Naive thymus-derived CD4-positive, alpha-beta T cell (primary cell): Measurements from ENCODE around the gene CACNA1C. TPM values are rescaled to one million over a fixed set of nuclear protein-coding genes. Genes with fewer than 3 reads are reported as not detected.

Experiments
- ATAC-seq: fragments of 150-1000 bp; cut with Tn5 transposase; 2 replicates; pipeline ENCODE4 v1.10.0; 2021; ENCODE audit warnings: mild to moderate bottlenecking, moderate library complexity
- CTCF ChIA-PET: fragments of 350-600 bp; sonication (Branson Sonifier 250); formaldehyde crosslinking; loops from one replicate; lab custom pipeline; 2021; ENCODE audit warnings: antibody characterized with exemption; lab: Charles Lee
- POLR2A ChIA-PET: fragments of 350-600 bp; sonication (Branson Sonifier 250); formaldehyde crosslinking; loops from one replicate; lab custom pipeline; 2021; ENCODE audit warnings: antibody characterized with exemption, inconsistent platforms; lab: Charles Lee
- DNase-seq, 9 donors: peaks; one replicate each; pipeline versions ENCODE4 v3.0.0 to v3.0.0-alpha.2; 2020 to 2022; ENCODE audit warnings: mixed read lengths in 1 of 9
- H3K27ac ChIP-seq: one replicate; pipeline ENCODE4 v1.7.0; 2013; ENCODE audit warnings: mild to moderate bottlenecking, low read depth, low read length, moderate library complexity
- H3K27me3 ChIP-seq, 2 donors: one replicate each; pipeline ENCODE4 v1.7.0; 2013; ENCODE audit warnings: low read length in 2 of 2, mild to moderate bottlenecking in 2 of 2, moderate library complexity in 2 of 2; ENCODE audit not compliant: control insufficient read depth in 2 of 2, insufficient read depth in 2 of 2
- H3K36me3 ChIP-seq, 3 experiments: 1 replicate in 2 of 3; 2 replicates in 1 of 3; pipeline ENCODE4 v1.7.0; 2013; ENCODE audit warnings: low read length in 3 of 3, mild to moderate bottlenecking in 3 of 3, moderate library complexity in 1 of 3; ENCODE audit not compliant: insufficient read depth in 3 of 3, control insufficient read depth in 2 of 3
- H3K4me1 ChIP-seq, 2 donors: one replicate each; pipeline ENCODE4 v1.7.0; 2013; ENCODE audit warnings: low read length in 2 of 2, mild to moderate bottlenecking in 2 of 2, moderate library complexity in 1 of 2; ENCODE audit not compliant: control insufficient read depth in 2 of 2, insufficient read depth in 2 of 2
- H3K4me3 ChIP-seq: 2 replicates; pipeline ENCODE4 v1.7.0; 2013; ENCODE audit warnings: mild to moderate bottlenecking, low read length
- H3K9me3 ChIP-seq, 3 experiments: 1 replicate in 2 of 3; 2 replicates in 1 of 3; pipeline ENCODE4 v1.7.0; 2013; ENCODE audit warnings: low read length in 3 of 3; ENCODE audit not compliant: control insufficient read depth in 2 of 3
- H3K27ac Mint-ChIP-seq, 9 donors: one replicate each; pipeline ENCODE4 v1.8.0; 2020 to 2022; ENCODE audit warnings: mixed read lengths in 9 of 9, mild to moderate bottlenecking in 8 of 9, moderate library complexity in 5 of 9, inconsistent platforms in 2 of 9
- H3K27me3 Mint-ChIP-seq, 5 donors: one replicate each; pipeline ENCODE4 v1.8.0; 2021 to 2022; ENCODE audit warnings: mixed read lengths in 5 of 5, mild to moderate bottlenecking in 1 of 5
- H3K36me3 Mint-ChIP-seq, 5 donors: one replicate each; pipeline ENCODE4 v1.8.0; 2020 to 2022; ENCODE audit warnings: mixed read lengths in 5 of 5, mild to moderate bottlenecking in 3 of 5, inconsistent platforms in 1 of 5
- H3K4me1 Mint-ChIP-seq, 7 donors: one replicate each; pipeline ENCODE4 v1.8.0; 2020 to 2022; ENCODE audit warnings: mixed read lengths in 7 of 7, mild to moderate bottlenecking in 3 of 7, inconsistent platforms in 1 of 7
- H3K4me3 Mint-ChIP-seq, 10 donors: one replicate each; pipeline ENCODE4 v1.8.0; 2020 to 2022; ENCODE audit warnings: mild to moderate bottlenecking in 10 of 10, mixed read lengths in 10 of 10, moderate library complexity in 6 of 10, inconsistent platforms in 2 of 10
- H3K9me3 Mint-ChIP-seq, 11 donors: one replicate each; pipeline ENCODE4 v1.8.0; 2020 to 2022; ENCODE audit warnings: mixed read lengths in 11 of 11, mild to moderate bottlenecking in 4 of 11, inconsistent platforms in 1 of 11, moderate library complexity in 1 of 11
- intact Hi-C, 2 donors: fragments of 100-400 bp; cut with micrococcal nuclease; formaldehyde crosslinking; loops; one replicate each; pipeline ENCODE4 v1.15.1; 2023
- polyA plus RNA-seq, 2 donors: library from polyadenylated mRNA; unstranded; fragments of 300-500 nt; fragmentation: Illumina TruSeq; gene quantifications; one replicate each; pipeline ENCODE4 v1.2.3, GENCODE V29; 2021
- total RNA-seq, 6 experiments: library from RNA in 5 of 6; stranded (reverse) in 5 of 6; gene quantifications; 1 replicate in 5 of 6; 2 replicates in 1 of 6; pipeline ENCODE4 v1.2.3 and lab custom pipeline; 2021 to 2026

The CACNA1C gene
- total and polyA plus RNA-seq, 7 experiments from 2014 or later: 0.04 to 0.48 (median 0.08) TPM

DNA sequence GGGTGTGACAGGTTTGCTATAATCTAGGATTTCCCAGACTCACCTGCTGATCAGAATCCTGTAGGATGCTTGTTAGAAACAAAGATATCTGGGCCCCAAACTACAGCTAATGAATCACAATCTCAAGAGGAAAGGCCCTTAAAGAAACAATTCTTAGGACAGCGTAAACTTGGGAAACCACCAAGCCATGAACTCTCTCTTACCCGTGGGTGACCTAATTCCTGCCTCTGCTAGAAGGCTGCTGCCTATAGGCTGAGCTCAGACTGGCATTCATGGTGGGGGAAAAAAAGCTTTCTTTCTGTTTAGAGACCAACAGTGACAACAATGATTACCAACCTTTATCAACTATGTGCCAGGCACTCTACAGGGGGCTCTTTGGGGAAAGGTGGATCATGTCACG is 528.0 kb downstream of the CACNA1C start:
- intact Hi-C loops: loop anchor here (5.0 kb wide), 4 partner anchors 289 to 784 kb away; no protein-coding TSS in a partner anchor
- H3K27me3 Mint-ChIP-seq: peaks cover 25 to 44% (median 33%) of the 10 kb centered on the region in 5 donors

DNA sequence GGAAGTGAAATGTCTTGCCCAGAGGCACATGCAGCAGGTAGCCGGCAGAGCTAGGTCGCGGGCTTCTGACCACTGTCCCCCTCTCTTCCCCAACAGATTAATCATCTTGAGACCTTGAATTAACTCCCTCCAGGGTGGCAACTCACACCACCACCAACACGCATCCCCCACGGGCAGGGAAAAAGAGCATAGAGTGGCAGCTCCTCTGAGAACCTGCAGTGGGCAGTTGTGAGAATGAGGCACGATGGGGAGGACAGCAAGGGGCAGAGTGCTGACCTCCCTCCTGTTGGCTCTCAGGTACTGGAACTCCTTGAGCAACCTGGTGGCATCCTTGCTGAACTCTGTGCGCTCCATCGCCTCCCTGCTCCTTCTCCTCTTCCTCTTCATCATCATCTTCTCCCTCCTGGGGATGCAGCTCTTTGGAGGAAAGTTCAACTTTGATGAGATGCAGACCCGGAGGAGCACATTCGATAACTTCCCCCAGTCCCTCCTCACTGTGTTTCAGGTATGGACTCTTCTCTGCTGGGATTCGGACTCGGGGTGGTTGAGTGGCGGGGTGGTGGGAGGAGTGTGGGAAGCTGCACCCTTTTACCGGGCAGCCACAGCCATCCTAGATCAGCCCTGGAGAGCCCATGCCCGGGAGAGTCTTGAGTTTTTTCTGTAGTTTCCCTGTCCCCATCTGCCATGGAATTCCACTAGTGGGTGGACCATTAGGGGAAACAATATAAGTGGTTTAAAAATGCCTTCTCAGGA is 528.7 kb downstream of the CACNA1C start:
- H3K9me3 Mint-ChIP-seq: no peaks in the 10 kb centered on the region
- H3K36me3 Mint-ChIP-seq: no peaks in the 10 kb centered on the region
- Histone ChIP-seq H3K27ac (no peak overlapping the region), H3K27me3 (peaks cover 0 to 4% of the 10 kb centered on the region in 2 donors), H3K4me1 (no peaks in the 10 kb centered on the region), H3K36me3 (no peaks in the 10 kb centered on the region), H3K4me3 (no peak overlapping the region), H3K9me3 (no peaks in the 10 kb centered on the region)
- H3K4me1 Mint-ChIP-seq: peaks cover 0 to 5% (median 3%) of the 10 kb centered on the region in 7 donors
- CTCF ChIA-PET: no interaction called here
- H3K27me3 Mint-ChIP-seq: peaks cover 28 to 50% (median 36%) of the 10 kb centered on the region in 5 donors
- intact Hi-C loops: loop anchor here (5.0 kb wide), 4 partner anchors 289 to 784 kb away; no protein-coding TSS in a partner anchor
- H3K27ac Mint-ChIP-seq: no peak overlapping the region
- DNase-seq: no peak
- no peak for ATAC-seq
- H3K4me3 Mint-ChIP-seq: no peak overlapping the region
- POLR2A ChIA-PET: no interaction called here

More for the DNA sequence above, 528.0 kb downstream of the CACNA1C start:
- Mint-ChIP-seq H3K4me3 (no peak overlapping the region), H3K9me3 (peaks cover 0 to 2% (median 0%) of the 10 kb centered on the region in 11 donors), H3K36me3 (no peaks in the 10 kb centered on the region), H3K27ac (no peak overlapping the region), H3K4me1 (peaks cover 0 to 5% (median 3%) of the 10 kb centered on the region in 7 donors)
- POLR2A ChIA-PET: no interaction called here
- H3K4me3 ChIP-seq: no peak overlapping the region
- DNase-seq: no peak
- peaks cover 0 to 4% of the 10 kb centered on the region in 2 donors for H3K27me3 ChIP-seq
- no peak overlapping the region for H3K27ac ChIP-seq
- ATAC-seq: no peak
- CTCF ChIA-PET: interaction anchor here (0.6 to 1.3 kb wide), 2 partner anchors 81 to 523 kb away, joined by 3 read pairs; no protein-coding TSS in a partner anchor
- no peaks in the 10 kb centered on the region for H3K9me3 ChIP-seq
- H3K36me3 ChIP-seq: no peaks in the 10 kb centered on the region
- no peaks in the 10 kb centered on the region for H3K4me1 ChIP-seq

DNA sequence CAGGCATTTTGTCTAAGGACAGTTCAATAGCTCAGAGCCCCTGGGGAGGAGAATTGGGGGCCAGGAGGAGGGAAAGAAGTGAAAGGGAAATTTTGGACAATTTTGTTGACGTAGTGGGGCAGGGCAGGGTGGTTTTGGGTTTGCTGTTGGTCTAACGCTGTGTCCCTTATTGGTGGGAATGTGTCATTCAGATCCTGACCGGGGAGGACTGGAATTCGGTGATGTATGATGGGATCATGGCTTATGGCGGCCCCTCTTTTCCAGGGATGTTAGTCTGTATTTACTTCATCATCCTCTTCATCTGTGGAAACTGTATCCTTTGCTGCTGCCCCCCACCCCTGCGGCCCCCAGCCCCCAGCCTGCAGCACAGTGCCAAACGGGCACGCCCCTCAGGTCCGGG is 529.8 kb downstream of the CACNA1C start:
- H3K4me3 ChIP-seq: no peak overlapping the region
- no peak for ATAC-seq
- ChIA-PET POLR2A (no interaction called here), CTCF (no interaction called here)
- H3K4me1 ChIP-seq: no peaks in the 10 kb centered on the region
- DNase-seq: no peak
- no peak overlapping the region for H3K27ac ChIP-seq
- Mint-ChIP-seq H3K27ac (no peak overlapping the region), H3K36me3 (no peaks in the 10 kb centered on the region), H3K9me3 (no peaks in the 10 kb centered on the region), H3K4me3 (peak overlapping the region in 2 of 10 donors; percentile 4 to 6), H3K4me1 (peaks cover 0 to 5% (median 3%) of the 10 kb centered on the region in 7 donors), H3K27me3 (peaks cover 36 to 50% (median 41%) of the 10 kb centered on the region in 5 donors)
- no peaks in the 10 kb centered on the region for H3K9me3 ChIP-seq
- intact Hi-C loops: loop anchor here (5.0 kb wide), 4 partner anchors 290 to 785 kb away; no protein-coding TSS in a partner anchor
- no peaks in the 10 kb centered on the region for H3K36me3 ChIP-seq
- H3K27me3 ChIP-seq: peaks cover 0 to 4% of the 10 kb centered on the region in 2 donors

DNA sequence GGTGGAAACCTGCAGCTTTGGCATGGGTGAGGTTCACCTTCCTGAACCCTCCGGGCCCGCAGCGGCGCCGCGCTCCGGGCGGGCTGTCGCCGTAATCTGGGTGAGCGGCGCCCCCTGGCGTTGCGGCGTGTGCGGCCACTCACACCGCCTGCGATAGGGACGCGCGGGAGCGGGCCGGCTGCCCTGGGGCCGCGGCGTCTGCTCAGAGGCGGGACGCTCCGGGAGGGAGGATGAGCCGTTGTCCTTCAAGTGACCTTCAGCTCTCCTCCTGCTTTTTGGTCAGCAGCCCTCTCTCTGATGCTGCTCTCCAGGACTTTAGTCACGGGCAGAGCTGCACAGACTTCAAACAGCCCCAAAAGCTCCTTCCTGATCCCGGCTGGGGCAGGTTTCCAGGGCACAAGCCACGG is 530.3 kb downstream of the CACNA1C start:
- peak; percentile 67 for ATAC-seq

DNA sequence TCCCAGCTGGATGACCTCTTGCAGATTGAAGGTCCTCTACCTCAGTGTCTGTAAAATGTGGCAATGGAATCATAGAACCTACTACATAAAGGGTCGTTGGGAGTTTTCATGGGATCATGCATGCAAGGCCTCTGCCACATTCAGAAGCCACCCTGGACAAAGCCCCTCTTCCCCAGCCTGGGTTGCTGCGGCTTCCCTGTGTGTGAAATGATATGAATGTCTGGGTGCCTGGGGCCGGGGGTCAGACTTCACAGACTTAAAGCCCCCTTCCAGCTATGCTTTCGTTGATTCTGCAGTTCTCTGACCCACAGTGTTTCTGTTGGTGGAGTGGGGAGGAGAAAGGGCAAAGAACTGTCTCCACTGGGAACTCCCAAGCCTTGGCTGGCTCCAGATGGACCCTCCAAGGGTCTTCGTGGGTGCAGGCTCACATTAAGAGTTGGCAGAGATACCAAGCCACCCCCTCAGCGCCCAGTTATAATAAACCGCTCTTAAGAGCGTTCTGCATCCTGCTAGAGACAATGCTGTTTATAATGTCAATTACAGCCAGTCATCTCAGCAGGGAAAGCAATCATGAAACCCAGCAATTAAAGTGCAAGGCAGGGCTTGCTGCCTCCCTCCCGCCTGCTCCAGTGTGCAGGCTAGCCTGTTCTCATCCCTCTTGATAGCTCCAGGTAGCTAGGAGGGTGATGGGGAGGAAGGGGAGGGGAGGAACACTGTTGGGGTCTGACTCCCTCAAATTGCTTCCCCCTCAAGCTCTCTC is 531.0 kb downstream of the CACNA1C start:
- Histone ChIP-seq H3K4me3 (no peak overlapping the region), H3K4me1 (no peaks in the 10 kb centered on the region), H3K27ac (no peak overlapping the region), H3K9me3 (no peaks in the 10 kb centered on the region), H3K36me3 (no peaks in the 10 kb centered on the region), H3K27me3 (peaks cover 0 to 4% of the 10 kb centered on the region in 2 donors)
- no peak for ATAC-seq
- CTCF ChIA-PET: no interaction called here
- Mint-ChIP-seq H3K9me3 (peaks cover 0 to 2% (median 0%) of the 10 kb centered on the region in 11 donors), H3K27me3 (peaks cover 38 to 62% (median 48%) of the 10 kb centered on the region in 5 donors), H3K36me3 (no peaks in the 10 kb centered on the region), H3K4me3 (peak overlapping the region in 1 of 10 donors; percentile 16), H3K4me1 (peaks cover 0 to 5% (median 3%) of the 10 kb centered on the region in 7 donors), H3K27ac (no peak overlapping the region)
- DNase-seq: no peak
- intact Hi-C loops: loop anchor here (5.0 kb wide), 4 partner anchors 292 to 787 kb away; no protein-coding TSS in a partner anchor
- POLR2A ChIA-PET: no interaction called here

More for the DNA sequence above, 530.3 kb downstream of the CACNA1C start:
- intact Hi-C loops: loop anchor here (5.0 kb wide), 4 partner anchors 291 to 786 kb away; no protein-coding TSS in a partner anchor
- H3K27ac ChIP-seq: no peak overlapping the region
- no peaks in the 10 kb centered on the region for H3K36me3 ChIP-seq
- H3K9me3 ChIP-seq: no peaks in the 10 kb centered on the region
- H3K4me1 Mint-ChIP-seq: peaks cover 0 to 5% (median 3%) of the 10 kb centered on the region in 7 donors
- H3K4me3 ChIP-seq: no peak overlapping the region
- ChIA-PET CTCF (no interaction called here), POLR2A (no interaction called here)
- peaks cover 0 to 2% (median 0%) of the 10 kb centered on the region in 11 donors for H3K9me3 Mint-ChIP-seq
- H3K4me1 ChIP-seq: no peaks in the 10 kb centered on the region
- peaks cover 38 to 55% (median 42%) of the 10 kb centered on the region in 5 donors for H3K27me3 Mint-ChIP-seq
- peak in 7 of 9 donors; percentile 1 to 77 (median 26) for DNase-seq
- H3K4me3 Mint-ChIP-seq: peak overlapping the region in 1 of 10 donors; percentile 16
- no peak overlapping the region for H3K27ac Mint-ChIP-seq
- H3K36me3 Mint-ChIP-seq: no peaks in the 10 kb centered on the region
- H3K27me3 ChIP-seq: peaks cover 0 to 4% of the 10 kb centered on the region in 2 donors

DNA sequence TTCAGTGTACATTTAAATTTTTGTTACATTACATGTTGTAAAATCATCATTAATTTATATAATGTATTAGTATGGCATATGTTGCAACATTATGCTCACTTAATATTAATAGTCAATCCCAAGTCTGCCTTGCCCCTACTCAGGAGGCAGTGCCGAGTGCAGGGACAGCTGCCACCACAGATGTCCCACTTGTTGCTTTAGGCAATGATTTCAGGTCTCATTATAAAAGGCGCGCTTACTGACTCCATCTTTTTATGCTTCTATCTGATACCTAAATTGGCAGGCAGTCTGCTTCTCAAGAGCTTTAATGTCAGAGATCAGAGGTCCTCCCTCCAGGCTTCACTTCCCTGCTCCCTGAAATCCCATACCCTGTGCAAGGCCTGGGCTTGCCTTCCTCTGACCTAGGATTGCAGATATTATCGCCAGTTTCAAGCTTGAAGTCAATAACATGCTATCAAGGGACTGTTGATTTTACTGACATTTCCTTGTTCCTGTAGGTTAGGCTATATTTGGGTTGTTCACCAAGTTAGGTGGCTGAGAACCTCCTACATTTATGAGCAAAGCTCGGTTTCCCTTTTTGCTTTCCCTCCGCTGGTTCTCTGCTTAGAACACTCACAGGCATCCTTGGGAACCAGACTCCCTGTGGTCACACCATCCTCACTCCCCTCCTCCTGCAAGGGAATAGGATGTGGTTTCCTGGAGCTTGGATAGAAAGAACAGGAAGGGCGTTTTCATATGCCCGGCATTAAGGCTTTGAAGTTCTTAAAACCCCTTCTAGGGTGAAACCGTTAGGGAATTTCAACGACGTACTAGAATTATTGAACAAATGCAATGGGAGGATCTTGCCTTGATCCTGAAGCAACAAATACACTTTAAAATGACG is 533.6 kb downstream of the CACNA1C start:
- H3K27ac Mint-ChIP-seq: peak overlapping the region in 1 of 9 donors; percentile 43

More for the DNA sequence above, 533.6 kb downstream of the CACNA1C start:
- ATAC-seq (no peak), DNase-seq (no peak)
- ChIA-PET CTCF (no interaction called here), POLR2A (no interaction called here)
- no peak overlapping the region for H3K27ac ChIP-seq
- peaks cover 0 to 3% (median 0%) of the 10 kb centered on the region in 5 donors for H3K36me3 Mint-ChIP-seq
- no peak overlapping the region for H3K4me3 Mint-ChIP-seq
- peaks cover 0 to 3% (median 0%) of the 10 kb centered on the region in 11 donors for H3K9me3 Mint-ChIP-seq
- intact Hi-C loops: no loop called here
- H3K27me3 Mint-ChIP-seq: peaks cover 32 to 70% (median 57%) of the 10 kb centered on the region in 5 donors
- H3K36me3 ChIP-seq: no peaks in the 10 kb centered on the region
- H3K27me3 ChIP-seq: peaks cover 0 to 4% of the 10 kb centered on the region in 2 donors
- no peaks in the 10 kb centered on the region for H3K4me1 ChIP-seq
- peaks cover 0 to 5% (median 3%) of the 10 kb centered on the region in 7 donors for H3K4me1 Mint-ChIP-seq
- no peak overlapping the region for H3K4me3 ChIP-seq
- no peaks in the 10 kb centered on the region for H3K9me3 ChIP-seq
